Coronary artery (tissue), 2 donors: ENCODE measurements around the gene TOR4A.

Experiments used
- DNase-seq: peaks from one replicate; pipeline ENCODE4 v3.0.0-alpha.2; 2017; ENCODE audit warnings: low spot score
- H3K27ac ChIP-seq, 2 donors: fragments of 200-600 bp; sonication (generic); one replicate each; pipeline ENCODE4 v1.5.1; 2016 to 2019
- H3K4me3 ChIP-seq: fragments of 200-600 bp; sonication (generic); 2 replicates; pipeline ENCODE4 v1.5.1; 2016; ENCODE audit warnings: mild to moderate bottlenecking, moderate library complexity
- CTCF ChIP-seq: fragments of 200-600 bp; sonication (generic); IDR thresholded peaks from one replicate; pipeline ENCODE4 v1.5.1; 2019; ENCODE audit warnings: antibody characterized with exemption

Gene TOR4A

GRCh38 chr9:137300567-137301080 is 23.1 kb downstream of the TOR4A start:
- DNase-seq: no peak
- Histone ChIP-seq H3K27ac (peak overlapping the region in 1 of 2 donors; percentile 80), H3K4me3 (peak overlapping the region; percentile 69)
- no peak for TF ChIP-seq CTCF

- DNase-seq: no peak
- H3K4me3 ChIP-seq: peak overlapping the region; percentile 69
- TF ChIP-seq CTCF: no peak
- H3K27ac ChIP-seq: peak overlapping the region in 1 of 2 donors; percentile 80
Observed at GRCh38 chr9:137301081-137301947, 23.8 kb downstream of the TOR4A start.

- DNase-seq: no peak
- TF ChIP-seq CTCF: no peak
- H3K4me3 ChIP-seq: peak within 1 kb of the TSS; percentile 69
- peak within 1 kb of the TSS; percentile 17 to 80 for H3K27ac ChIP-seq
Observed at GRCh38 chr9:137302118-137302448, 24.6 kb downstream of the TOR4A start, which contains the start of gene NRARP. Gene NRARP, minus strand, starts transcription at chr9:137302271. Its CDS starts 343 bp downstream, at chr9:137301928.

DNA sequence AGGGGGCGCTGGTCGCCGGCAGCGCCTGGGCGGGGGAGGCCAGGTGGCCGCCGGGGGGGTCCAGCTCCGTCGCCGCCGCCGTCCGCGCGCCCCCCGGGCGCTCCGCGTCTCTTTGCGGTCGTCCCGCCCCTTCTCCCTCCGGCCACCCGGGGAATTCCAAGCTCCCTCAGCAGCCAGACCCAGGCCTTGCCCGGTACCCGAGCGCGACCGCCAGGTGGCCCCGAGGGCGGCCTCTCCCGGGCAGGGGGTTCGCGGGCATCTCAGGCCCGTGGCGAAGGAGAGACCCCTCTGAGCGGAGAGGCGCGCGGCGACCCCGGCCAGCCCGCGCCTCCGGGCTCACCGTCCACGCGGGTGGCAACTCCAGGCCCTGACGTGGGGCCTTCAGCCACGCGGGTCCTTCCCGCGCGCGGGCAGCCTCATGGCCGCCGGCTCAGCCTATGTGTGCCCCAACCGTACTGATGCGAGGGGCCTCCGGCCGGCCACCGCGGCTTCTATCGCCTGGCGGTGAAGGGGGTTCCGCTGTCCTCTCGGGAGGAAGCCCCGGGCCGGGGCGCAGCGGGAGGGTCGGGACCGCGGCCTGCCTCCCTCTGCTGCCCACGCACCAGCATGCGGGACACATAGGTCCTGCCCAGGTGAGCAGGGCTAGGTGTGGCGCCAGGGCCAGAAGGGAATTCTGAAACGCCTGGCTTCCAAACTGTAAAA is 25.1 kb downstream of the TOR4A start:
- DNase-seq: no peak
- H3K4me3 ChIP-seq: peak overlapping the region; percentile 69
- TF ChIP-seq CTCF: peak; percentile 22
- H3K27ac ChIP-seq: peak overlapping the region; percentile 17 to 80

GRCh38 chr9:137303151-137303892 is 25.8 kb downstream of the TOR4A start:
- no peak for DNase-seq
- Histone ChIP-seq H3K4me3 (peak overlapping the region; percentile 69), H3K27ac (peak overlapping the region in 1 of 2 donors; percentile 80)
- TF ChIP-seq CTCF: no peak

DNA sequence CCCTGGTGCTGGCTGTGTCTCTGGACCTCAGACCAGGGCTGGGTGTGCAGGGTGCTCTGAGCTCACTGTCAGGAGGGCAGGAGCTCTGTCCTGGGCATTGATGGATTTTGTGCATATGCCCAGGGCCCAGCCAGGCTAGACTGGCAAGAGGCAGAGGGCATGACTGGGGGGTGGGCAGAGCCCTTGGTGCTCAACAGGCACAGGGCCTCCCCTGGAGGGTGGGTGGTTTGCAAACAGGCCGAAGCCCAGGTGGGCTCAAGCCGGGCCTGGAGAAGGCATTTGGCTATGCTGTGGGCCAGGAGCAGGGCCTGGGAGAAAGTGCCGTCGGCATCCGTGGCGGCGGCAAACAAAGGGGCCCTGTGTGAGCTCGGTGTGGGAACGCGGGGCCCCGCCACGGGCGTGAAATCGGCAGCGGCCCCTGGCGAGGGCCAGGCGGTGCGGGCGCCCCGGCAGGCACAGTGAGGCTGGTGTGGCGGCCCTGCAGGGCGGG is 26.4 kb downstream of the TOR4A start:
- no peak for DNase-seq
- Histone ChIP-seq H3K4me3 (no peak overlapping the region), H3K27ac (peak overlapping the region in 1 of 2 donors; percentile 80)
- no peak for TF ChIP-seq CTCF
